HG03196 (cell line): ENCODE data around the gene TRIM29.

Source experiments
- ATAC-seq: cut with Tn5 transposase; IDR thresholded peaks from one replicate; pipeline ENCODE4 v1.9.1; 2021; ENCODE audit not compliant: unreplicated experiment

The TRIM29 gene

GRCh38 chr11:120141113-120141767 lies 3.3 kb upstream of the TRIM29 start:
- no peak for ATAC-seq

GRCh38 chr11:120139316-120140069 lies 1.6 kb upstream of the TRIM29 start:
- ATAC-seq = no peak

- no peak for ATAC-seq
These were observed 714 bp downstream of the TRIM29 start for GRCh38 chr11:120137187-120137610.

GRCh38 chr11:120136356-120136755 lies 1.6 kb downstream of the TRIM29 start:
- no peak for ATAC-seq

- ATAC-seq = no peak
These were observed 2.1 kb downstream of the TRIM29 start for GRCh38 chr11:120135838-120136237.

GRCh38 chr11:120134931-120135228 lies 3.0 kb downstream of the TRIM29 start:
- ATAC-seq = no peak

- no peak for ATAC-seq
These were observed 3.6 kb downstream of the TRIM29 start for GRCh38 chr11:120134106-120134930.

GRCh38 chr11:120133216-120134105 lies 4.5 kb downstream of the TRIM29 start:
- no peak for ATAC-seq

- no peak for ATAC-seq
These were observed 5.2 kb downstream of the TRIM29 start for GRCh38 chr11:120132645-120133185.

GRCh38 chr11:120131941-120132644 lies 5.8 kb downstream of the TRIM29 start:
- ATAC-seq = no peak

- ATAC-seq = no peak
These were observed 6.7 kb downstream of the TRIM29 start for GRCh38 chr11:120130991-120131760.

GRCh38 chr11:120130176-120130980 lies 7.5 kb downstream of the TRIM29 start:
- ATAC-seq = no peak

GRCh38 chr11:120129570-120129969 lies 8.3 kb downstream of the TRIM29 start:
- no peak for ATAC-seq

- ATAC-seq = no peak
These were observed 9.4 kb downstream of the TRIM29 start for GRCh38 chr11:120128392-120129119.

- ATAC-seq = no peak
These were observed 10.7 kb downstream of the TRIM29 start for GRCh38 chr11:120127236-120127635.

- ATAC-seq = no peak
These were observed 11.3 kb downstream of the TRIM29 start for GRCh38 chr11:120126620-120127019.

GRCh38 chr11:120125509-120125908 lies 12.4 kb downstream of the TRIM29 start:
- ATAC-seq = no peak

GRCh38 chr11:120125024-120125423 lies 12.9 kb downstream of the TRIM29 start:
- no peak for ATAC-seq
